AG08395 (cell line): ENCODE results near the gene FAM32A.
A peak's percentile ranks its signal among the peaks of the same experiment; 100 is the strongest.

ENCODE experiments used
- DNase-seq: peaks from one replicate; pipeline ENCODE4 v3.0.0; 2012; ENCODE audit warnings: mixed read lengths, low spot score

Gene FAM32A

DNA sequence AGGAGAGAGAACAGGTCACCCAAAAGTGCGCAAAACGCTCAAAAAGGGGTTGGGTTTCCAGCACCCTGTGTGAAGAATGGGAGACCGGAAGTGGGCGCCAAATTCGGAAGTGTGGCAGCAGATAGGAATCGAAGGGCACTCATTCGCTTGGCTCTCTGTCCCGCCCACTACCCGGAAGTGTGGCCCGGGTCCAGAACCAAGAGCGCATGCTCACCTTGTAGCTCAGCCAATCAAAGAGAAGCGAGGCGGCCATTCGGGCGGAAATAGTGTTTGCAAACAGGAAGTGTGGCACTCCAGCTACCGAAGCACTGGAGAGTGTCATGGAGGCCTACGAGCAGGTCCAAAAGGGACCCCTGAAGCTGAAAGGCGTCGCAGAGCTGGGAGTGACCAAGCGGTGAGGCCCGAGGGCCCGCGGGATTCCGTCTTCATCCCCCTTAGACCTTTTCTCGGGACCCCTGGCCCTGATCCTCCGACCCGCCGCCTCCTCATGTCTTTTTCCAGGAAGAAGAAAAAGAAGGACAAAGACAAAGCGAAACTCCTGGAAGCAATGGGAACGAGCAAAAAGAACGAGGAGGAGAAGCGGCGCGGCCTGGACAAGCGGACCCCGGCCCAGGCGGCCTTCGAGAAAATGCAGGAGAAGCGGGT, at the start of gene FAM32A:
Gene FAM32A, plus strand, starts transcription at position 288 of the 645 bp plus-strand sequence. Its CDS starts 33 bp downstream, at position 321.
- DNase-seq: peak; percentile 99

DNA sequence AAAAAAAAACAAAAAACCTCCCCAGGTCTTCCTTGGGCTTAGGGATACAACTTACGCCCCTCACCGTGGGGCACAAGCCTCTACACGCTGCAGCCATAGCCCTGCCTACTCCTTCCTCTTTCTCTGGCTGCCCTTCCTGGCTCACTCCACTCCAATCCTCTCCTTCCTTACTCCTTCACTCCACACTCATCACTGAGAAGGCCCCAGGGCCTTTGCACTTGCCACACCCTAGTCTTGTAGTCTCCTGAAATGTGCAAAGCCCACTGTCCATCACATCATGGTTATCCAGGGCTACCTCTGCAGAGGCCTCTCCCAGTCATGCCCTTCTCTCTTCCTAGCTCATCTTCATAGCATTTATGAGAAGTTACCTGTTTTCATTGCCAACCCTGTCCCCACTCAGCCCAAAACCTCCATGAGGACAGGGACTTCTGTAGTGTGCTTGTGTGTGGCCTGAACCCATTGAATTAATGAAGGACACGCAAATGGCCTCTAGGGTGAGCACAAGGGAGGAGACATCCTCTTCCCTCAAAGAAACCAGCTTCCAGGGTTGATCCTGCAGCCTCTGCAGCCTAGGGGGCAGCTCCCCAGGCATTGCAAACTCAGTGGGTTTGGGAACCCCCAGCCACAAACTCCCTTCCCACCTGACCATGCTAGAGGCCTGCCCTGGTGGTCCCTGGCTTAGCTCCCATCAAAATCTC, 49.6 kb upstream of the FAM32A start:
- no peak for DNase-seq

GRCh38 chr19:16136185-16136999, 48.8 kb upstream of the FAM32A start:
- DNase-seq: no peak

DNA sequence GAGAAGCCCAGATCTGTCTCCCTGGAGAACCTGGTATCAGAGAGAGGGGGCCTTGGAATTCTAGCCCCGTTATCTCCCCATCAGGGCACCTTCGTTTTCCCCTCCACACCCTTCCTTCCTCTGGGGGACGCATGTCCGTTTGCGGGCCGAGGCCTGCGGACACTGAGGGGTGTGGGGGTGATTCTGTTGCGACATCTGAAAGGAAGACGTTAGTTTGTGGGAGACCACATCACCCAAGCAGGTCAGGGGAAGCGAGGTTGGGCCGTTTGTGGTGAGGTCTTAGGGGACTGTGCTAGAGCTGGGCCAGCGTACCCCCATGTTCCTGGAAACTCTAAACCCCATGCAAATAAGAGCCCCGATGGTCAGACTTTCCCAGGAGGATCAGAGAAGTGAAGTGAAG, 45.5 kb upstream of the FAM32A start:
- no peak for DNase-seq

- DNase-seq: no peak
These were observed 44.2 kb upstream of the FAM32A start for GRCh38 chr19:16141043-16141442.

DNA sequence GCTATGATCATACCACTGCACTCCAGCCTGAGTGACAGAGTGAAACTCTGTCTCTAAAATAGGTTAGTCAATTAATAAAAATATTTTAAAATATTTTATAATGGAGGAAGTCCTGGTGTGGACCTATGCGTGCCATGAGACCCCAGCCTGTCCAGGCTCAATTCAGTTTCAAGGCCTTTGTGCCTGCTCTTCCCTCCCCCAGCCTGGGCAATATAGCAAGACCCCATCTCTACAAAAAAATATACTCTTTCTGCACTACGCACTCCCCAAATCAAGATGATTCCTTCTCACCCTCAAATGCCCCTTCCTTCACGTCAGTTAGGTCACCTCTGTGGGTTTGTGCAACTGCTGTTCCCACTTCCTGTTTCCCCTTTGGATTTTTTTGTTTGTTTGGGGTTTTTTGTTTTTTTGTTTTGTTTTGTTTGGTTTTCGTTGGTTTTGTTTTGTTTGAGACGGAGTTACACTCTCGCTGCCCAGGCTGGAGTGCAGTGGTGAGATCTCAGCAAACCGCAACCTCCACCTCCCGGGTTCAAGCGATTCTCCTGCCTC, 43.1 kb upstream of the FAM32A start:
- no peak for DNase-seq

DNA sequence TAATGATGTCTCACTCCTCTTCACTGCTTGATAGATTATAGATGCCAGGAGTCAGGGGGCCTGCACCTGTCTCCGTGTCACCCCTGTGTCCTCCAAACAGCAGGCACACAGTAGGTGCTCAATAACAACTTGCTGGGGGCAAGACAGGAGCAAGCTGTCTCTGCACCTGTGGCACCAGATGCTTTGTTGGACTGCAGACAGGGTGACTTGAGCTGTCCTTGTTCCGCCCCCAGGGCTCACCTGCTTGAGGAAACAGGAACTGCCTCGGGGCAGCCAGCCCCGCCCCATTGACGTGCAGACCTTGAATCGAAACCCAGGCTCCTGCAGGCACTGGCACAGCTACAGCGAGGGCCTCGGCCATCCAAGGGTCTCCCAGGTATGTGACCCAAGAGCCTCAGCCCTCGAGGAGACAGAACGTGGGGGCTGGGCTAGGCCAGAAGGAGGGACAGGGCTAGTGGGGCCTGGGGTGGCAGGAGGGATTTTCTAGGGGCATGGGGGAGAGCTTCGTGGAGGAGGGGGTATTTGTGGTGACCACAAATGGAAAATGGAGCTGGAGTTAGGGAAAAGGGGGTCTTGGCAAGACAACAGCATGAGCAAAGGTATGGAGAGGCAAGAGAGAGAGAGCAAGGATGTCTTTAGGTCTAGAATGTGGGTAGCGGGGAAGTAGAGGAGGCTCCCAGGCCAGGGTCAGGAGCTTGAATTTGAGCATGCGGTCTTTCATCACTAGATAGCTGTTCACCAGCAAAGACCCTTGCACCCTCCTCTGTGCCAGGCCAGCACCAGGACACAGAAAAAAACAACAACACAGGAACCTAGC, 41.6 kb upstream of the FAM32A start, which contains the start of gene HSH2D:
Gene HSH2D, plus strand, starts transcription at position 287 of the 817 bp plus-strand sequence. CDS start 5,066 bp downstream, outside the sequence.
- DNase-seq: no peak

DNA sequence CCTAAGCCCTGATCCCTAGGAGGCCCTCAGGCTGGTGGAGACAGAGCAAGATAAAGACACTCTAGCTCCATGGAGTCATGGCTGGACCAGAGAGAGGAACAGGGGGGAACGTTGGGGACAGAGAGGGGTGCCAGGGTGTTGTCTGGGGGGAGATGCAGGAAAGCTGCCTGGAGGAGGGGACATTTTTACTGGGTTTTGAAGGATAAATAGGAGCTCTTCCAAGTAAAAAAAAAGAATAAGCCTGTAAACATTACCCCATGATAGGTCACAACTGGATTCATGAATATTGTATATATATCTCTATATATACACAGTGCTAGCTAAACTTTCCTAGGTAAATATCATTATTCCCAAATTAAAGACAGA, 41.0 kb upstream of the FAM32A start:
- no peak for DNase-seq

DNA sequence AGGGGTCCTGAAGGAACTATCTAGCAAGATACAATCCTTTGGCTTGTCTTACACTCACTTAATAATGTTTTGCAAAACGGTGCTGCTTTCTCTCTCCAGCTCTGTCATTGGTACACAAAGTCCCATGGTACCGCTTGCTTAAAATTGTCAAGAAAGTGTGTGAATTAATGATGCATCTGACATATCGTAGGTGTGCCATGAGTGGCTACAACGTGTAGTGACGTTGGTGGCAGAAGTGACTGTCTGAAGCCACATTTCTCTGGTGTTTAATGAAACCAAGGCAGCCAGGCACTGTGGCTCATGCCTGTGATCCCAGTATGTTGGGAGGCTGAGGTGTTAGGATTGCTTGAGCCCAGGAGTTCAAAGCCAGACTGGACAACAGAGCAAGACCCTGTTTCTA, 39.1 kb upstream of the FAM32A start:
- DNase-seq: no peak

GRCh38 chr19:16148443-16149229, 36.6 kb upstream of the FAM32A start:
- DNase-seq: no peak

- no peak for DNase-seq
These were observed 31.5 kb upstream of the FAM32A start for GRCh38 chr19:16153582-16154336.

DNA sequence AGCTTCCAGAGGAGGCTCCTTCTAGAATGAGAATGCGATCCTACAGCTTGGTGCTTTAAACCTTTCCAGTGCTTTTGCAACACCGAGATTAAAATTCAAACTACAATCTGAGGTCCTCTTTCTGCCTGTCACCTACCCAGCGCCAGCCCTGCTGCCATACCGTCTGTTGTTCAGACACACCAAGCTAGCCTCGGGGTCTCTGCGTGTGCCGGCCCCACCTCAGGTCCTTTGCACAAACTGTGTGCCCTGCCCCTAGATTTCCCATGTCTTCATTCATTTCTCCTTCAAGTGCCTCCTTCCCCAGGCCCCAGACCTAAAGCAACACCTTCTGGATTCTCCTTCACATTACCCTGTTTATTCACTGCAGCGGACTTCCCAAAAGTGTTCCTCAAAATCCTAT, 30.7 kb upstream of the FAM32A start:
- no peak for DNase-seq

DNA sequence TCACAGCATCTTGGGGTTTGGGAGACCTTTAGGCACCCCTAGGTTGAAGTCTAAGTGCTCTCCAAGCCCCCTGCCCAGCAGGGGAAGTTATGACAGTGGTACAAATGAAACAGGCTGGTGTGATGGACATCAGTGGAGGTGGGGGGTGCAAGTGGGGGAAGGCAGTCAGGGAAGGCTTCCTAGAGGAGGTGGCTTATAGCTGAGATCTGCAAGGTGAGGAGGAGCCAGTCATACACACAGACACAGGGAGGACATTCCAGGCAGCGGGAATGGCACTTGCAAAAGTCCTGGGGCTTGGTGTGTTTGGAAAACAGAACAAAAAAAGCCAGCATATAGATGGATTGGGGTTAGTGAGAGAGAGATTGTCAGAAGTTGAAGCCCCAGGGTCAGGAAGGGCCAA, 30.1 kb upstream of the FAM32A start:
- no peak for DNase-seq

DNA sequence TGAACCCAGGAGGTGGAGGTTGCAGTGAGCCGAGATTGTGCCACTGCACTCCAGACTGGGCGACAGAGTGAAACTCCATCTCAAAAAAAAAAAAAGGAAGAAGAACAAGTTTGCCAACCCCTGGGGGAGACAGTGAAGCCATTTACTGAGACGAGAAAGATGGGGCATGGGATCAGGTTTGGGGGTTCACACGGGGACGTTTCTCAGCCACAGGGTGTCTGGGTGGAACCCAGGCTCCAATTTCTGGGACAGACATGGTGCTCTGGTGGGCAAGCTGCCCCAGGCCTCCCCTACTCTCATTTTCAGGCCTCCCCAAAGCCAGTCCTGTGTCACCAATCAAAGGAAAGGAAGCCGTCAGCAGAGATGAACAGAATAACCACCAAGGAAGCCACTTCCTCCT, 28.3 kb upstream of the FAM32A start:
- DNase-seq: no peak

GRCh38 chr19:16157601-16158000, 27.6 kb upstream of the FAM32A start:
- DNase-seq: no peak

DNA sequence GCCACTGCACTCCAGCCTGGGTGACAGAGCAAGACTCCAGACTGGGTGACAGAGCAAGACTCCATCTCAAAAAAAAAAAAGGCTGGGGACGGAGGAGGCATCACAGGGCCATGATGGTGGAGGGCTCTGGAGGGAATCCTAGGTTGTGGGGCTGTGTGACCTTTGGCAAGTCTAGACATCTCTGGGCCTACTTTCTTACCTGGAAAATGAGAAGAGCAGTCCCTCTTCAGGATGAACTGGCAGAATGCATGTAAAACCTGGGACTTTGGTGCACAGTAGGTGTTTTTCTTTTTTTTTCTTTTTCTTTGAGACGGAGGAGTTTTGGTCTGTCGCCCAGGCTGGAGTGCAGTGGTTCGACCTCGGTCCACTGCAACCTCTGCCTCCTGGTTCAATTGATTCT, 25.6 kb upstream of the FAM32A start:
- DNase-seq: no peak

GRCh38 chr19:16160445-16160942, 24.7 kb upstream of the FAM32A start:
- DNase-seq: no peak

DNA sequence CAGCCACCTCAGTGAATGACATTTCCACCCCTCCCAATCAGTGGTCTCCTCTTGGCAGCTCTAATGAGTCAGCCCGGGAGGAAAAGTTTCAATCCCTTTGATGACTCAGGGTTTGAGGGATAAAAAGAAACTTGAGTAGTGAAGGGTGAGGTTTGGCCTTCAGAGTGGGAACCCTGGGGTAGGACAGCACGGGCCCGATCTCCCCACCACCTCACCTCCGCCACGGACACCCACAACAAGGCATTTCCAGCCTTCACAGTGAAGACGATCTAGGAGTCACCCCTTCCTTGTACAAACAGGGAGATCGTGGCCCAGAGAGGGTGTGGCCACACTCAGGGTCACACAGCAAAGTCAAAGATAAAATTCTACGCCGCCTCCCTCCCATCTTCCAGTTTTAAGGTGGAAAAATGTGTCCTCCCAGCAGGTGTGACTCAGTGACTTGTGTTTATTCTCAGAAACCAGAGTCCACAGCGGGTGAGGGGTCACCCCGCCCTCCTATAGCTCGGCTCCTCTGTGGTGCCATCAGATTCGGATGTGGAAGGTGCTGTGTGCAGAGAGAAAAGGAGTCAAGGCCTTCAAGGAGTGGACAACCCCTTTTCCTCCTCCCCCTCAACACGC, 24.2 kb upstream of the FAM32A start:
- peak; percentile 63 for DNase-seq

GRCh38 chr19:16161840-16162239, 23.4 kb upstream of the FAM32A start:
- no peak for DNase-seq
